RKO (cell line): ENCODE measurements around the gene SMPD3.

ENCODE experiments used
- DNase-seq: peaks from one replicate; pipeline ENCODE4 v3.0.0-alpha.2; 2016; ENCODE audit warnings: low spot score

SMPD3 gene

DNA sequence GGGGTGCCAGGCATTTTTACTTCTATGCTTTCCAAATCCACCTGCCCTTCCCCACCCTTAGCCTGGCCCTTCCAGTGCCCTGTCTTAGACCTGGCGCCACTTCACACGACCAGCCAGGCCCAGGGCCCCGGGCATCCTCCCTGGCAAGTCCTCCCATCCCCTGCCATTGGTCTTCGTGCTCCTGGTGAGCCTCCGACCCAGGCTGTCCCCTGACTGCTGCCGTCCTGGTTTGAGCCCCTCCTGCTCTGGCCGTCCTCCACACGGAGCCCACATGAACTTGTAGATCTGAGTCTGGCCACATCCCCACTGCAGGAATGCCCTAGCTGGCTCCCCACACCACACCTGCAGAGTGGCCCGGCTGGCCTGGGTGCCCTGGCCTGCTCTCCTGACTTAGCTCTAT, 93.5 kb downstream of the SMPD3 start:
- DNase-seq: no peak

DNA sequence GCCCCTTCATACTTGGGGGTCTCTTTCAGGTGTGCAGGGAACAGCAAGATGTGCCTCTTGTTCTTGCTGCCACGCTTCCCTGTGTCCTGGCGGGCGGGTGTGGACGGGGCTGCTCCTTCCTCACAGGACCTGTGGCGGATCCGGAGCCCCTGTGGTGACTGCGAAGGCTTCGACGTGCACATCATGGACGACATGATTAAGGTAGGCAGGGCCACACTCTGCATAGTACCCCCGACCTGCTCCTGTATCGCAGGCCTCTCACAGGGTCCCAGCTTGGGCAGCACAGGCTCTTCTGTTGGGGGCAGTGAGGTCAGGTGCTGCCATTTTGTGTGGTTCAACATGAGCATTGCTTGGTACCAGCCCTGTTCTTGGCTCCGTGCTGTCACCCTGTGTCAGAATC, 94.9 kb downstream of the SMPD3 start:
- DNase-seq: no peak

DNA sequence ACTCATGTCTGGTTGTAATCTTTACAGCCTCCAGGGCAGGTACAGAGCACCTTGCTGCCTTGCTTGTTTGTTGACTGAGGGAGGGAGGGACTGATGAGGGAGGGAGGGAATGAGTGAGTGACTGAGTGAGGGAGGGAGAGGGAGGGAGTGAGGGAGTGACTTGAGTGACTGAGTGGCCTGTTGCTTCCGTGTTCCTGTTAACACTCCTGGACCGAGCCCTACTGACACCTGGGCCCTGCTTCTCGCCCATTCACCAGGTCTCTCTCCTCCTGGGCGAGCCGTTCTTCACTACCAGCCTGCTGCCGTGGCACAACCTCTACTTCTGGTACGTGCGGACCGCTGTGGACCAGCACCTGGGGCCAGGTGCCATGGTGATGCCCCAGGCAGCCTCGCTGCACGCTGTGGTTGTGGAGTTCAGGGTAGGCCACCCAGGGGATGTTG, 96.3 kb downstream of the SMPD3 start:
- no peak for DNase-seq

DNA sequence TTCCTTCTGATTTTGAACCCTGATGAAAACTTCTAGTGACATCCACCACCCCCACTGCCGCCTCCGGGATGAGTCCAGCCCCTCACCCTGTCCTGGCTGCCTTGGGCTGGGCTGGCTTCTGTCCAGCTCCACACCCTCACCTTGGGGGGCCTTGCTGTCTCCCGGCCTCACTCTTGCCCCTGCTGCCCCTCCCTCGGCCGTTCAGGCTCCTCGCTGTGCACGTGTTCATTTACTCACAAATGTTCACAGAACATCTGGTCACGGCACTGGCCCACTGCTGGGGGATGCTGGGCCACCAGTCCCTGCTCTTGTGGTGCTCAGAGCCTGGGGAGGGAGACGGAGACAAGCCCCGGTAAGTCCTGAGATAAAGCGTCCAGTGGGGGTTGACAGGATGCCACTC, 96.8 kb downstream of the SMPD3 start:
- no peak for DNase-seq

DNA sequence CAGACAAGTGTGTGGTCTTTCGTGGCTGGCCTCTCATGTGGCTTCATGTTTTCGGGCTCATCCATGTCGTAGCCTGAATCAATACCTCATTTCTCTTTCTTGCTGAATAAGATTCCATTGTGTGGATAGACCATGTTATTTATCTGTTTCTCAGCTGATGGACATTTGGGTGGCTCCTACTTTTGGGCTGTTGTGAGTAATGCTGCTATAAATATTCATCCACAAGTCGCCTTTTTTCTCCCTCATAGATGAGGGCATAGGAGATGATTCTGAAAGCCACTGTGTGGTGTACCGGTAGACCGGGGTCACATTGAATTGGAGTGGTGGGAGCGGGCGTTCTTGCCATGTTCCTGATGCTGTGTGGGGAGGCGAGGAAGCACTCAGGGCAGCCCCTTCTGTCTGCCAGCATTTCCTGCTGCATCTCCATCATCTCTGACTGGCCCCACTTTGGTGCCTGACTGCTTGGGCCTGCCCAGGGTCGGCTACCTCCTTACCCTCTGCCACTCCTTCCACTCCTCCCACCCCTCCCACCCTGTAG, 97.4 kb downstream of the SMPD3 start:
- no peak for DNase-seq

DNA sequence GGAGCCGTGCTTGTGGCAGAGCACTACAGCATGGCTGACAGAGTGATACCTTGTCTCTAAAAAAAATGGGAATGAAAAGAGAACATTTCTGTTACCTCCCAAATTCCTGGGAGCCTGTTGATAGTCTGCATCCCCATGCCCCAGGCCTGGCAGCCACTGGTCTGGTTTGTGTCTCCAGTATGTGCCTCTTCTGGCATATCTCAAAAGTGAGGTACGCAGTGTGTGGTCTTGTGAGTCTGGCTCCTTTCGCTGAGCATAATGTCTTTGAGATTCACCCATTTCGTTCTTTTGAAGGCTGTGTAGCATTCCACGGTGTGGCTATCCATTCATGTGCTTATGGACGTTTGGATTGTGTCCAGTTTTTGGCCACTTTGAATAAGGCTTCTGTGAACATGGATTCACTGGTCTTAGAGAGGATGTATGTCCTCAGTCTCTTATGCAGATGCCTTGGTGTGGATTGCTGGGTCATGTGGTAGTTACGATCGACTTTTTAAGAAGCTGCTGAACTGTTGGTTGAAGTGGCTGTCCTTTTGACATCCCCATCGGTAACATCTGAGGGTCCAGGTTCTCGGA, 98.4 kb downstream of the SMPD3 start:
- DNase-seq: no peak

DNA sequence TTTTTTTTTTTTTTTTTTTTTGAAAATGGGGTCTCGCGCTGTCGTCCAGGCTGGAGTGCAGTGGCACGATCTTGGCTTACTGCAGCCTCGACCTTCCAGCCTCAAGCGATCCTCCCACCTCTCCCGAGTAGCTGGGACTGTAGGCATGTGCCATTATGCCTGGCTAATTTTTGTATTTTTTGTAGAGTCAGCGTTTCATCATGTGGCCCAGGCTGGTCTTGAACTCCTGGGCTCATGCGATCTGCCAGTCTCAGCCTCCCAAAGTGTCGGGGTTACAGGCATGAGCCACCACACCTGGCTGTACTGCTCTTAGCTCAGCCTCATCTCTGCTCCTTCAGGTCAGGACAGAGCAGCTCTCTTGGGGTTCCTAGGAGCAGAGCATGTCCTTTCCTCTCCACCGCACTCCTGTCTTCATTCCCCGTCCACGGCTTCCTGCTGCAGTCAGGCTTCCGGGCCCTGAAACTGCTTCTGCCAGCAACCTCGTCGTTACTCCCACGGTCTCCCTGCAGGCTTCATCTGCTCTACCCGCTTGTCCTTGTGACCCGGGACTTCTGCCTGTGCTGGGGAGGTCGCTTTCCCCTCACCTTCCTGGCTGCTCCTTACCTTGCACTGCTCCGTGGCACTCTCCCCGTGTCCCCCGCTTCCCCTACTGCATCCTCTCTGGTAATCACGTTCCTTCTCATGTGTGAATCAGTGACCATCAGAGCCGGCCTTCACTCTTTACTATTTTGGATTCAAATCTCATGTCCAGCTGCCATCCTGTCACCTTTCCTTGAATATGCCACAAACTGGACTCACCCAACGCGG, 99.5 kb downstream of the SMPD3 start:
- DNase-seq: no peak

DNA sequence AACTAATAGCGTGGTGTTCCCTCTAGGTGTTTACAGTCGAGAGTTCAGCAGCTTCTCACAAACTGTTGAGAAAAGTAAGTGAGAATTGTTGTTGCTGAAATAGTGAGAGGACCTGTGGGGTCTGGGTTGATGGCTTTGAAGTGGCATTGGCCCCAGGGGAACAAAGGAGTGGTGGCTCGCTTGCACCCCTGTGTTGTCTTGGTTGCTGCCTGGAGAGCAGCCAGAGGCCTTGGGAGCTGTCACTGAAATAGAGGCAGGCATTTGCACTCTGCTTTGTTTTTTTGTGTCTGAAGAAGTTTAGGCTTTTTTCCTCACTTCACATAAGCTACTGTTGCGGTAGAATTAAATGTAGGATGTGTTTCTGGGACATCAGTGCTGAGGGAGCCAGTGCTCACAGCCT, 100.7 kb downstream of the SMPD3 start:
- no peak for DNase-seq

DNA sequence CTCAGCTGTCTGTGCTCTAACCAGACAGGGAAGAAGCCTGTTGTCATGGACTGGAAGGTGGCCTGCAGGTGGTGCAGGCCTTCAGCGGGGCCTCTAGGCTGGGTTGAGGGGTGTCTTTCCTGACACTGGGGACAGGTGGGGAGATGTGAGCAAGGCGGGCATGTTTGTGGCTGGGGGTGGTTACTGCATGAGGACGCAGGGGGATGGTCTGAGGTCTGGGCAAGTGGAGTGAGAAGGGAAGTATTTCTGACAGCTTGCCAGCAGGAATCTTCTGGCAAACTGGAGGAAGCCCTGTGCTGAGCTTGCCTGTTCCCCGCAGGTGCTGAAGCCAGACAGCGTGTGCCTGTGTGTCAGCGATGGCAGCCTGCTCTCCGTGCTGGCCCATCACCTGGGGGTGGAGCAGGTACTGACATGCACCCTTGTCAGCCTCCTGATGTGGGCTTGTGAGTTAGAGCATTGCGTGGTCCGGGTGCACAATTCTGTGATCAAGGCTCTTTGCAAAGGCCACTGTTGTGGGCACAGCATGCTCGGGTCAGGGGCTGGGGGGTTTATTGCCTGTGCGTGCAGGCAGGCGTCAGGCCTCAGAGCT, 101.3 kb downstream of the SMPD3 start:
- DNase-seq: no peak

DNA sequence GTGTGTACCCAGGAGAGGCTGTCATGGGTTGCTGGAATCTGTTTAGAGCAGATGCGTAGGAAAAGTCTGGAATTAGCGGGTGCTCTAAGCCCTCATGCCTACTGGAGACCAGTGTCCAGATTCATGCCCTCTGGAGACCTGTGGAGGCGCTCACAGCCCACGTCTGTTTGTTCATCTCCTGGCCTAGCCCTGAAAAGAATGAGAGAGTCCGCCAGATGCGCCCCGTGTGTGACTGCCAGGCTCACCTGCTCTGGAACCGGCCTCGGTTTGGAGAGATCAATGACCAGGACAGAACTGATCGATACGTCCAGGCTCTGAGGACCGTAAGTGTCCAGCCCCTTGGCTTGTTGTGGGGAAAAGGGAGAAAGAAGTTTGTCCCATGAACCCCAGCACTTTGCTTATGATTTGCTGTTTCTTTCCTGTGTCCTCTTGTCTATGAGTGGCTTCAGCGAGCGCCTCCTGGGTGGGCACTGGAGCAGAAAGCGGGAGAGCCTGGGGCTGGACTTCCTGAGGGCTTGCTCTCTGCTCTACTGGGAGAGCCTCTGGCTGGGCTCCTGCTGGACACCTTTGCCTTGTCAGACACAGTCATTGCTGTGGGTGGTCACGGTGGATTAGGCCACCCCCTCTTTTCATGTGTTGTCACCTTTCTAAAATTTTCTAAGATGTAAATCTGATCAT, 102.2 kb downstream of the SMPD3 start:
- DNase-seq: no peak

DNA sequence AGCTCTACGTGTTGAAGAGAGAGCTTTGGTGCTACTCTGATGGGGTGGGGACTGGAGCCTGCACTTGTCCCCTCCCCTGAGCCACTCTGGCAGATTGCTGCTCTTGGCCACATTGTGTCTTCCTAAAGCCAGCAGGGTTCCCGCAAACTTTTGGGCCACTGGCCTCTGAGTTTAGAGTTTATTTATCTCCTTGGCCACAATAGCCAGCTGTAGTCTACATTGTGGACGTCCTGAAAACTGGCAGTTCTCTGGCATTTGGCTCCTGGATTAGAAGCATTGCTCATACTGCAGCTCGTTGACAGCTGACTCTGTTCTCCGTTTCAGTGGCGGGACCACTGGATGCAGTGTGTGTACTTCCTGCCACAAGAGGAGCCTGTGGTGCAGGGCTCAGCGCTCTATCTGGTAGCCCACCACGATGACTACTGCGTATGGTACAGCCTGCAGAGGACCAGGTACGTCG, 102.9 kb downstream of the SMPD3 start:
- DNase-seq: no peak

DNA sequence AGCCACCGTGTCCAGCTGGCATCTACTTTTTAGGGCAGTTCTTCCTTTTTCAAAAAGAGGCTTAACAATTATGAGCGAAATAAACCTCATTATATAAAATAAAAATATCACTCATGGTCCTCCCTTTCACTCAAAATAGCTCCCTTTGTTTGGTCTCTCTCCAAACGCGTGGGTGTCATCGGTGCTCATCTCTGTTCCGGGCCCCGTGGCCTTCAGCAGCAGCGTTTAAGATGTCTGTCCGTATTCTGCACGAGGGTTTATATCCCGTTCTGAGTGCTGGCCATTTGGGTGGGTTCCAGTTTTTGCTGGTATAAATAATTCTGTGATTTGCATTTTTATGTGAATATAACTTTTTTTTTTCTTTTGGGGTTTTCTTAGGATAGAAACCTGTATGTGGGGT, 104.1 kb downstream of the SMPD3 start:
- no peak for DNase-seq

DNA sequence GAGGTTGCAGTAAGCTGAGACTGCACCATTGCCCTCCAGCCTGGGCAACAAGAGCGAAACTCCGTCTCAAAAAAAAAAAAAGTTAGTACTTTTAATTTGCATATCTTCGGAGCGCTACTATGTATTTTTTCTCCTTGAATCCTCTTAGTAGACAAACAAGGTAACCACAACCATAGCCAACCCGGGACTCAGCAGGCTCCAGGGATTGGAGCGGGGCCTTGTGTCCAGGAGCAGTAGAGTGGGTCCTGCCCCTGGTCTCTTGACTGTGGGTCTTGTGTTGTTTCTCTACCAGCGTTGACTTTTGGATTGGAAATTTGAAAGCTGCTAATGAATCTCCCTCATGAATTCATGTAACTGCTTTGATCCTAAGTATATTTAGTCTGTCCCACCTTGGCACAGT, 105.2 kb downstream of the SMPD3 start:
- DNase-seq: no peak

DNA sequence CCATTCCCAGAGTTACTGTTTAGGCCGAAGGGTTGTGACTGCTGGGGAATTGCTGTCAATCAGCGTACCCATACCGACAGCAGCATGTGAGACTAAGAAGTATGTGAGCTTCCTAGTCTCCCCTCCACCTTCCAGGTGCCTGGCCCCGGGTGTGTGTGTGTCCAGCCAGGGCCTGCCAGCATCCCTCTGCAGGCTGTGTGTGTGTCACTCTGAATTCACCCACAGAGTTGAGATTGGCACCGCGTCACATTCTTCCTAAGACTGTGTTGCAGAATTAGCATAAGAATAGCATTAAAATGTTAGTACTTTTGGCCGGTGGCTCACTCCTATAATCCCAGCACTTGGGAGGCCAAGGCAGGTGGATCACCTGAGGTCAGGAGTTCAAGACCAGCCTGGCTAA, 105.7 kb downstream of the SMPD3 start:
- no peak for DNase-seq

DNA sequence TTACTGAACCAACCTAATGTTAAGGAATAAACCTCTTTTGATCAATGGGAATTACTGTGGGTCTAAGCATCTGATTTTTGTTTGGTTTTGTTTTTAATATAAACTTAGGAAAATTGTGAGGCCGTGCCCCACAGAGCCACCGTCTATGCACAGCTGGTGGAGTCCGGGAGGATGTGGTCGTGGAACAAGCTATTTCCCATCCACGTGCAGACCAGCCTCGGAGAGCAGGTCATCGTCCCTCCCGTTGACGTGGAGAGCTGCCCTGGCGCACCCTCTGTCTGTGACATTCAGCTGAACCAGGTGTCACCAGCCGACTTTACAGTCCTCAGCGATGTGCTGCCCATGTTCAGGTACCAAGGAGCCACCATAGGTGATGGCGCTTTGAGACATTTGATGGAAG, 109.1 kb downstream of the SMPD3 start:
- no peak for DNase-seq

DNA sequence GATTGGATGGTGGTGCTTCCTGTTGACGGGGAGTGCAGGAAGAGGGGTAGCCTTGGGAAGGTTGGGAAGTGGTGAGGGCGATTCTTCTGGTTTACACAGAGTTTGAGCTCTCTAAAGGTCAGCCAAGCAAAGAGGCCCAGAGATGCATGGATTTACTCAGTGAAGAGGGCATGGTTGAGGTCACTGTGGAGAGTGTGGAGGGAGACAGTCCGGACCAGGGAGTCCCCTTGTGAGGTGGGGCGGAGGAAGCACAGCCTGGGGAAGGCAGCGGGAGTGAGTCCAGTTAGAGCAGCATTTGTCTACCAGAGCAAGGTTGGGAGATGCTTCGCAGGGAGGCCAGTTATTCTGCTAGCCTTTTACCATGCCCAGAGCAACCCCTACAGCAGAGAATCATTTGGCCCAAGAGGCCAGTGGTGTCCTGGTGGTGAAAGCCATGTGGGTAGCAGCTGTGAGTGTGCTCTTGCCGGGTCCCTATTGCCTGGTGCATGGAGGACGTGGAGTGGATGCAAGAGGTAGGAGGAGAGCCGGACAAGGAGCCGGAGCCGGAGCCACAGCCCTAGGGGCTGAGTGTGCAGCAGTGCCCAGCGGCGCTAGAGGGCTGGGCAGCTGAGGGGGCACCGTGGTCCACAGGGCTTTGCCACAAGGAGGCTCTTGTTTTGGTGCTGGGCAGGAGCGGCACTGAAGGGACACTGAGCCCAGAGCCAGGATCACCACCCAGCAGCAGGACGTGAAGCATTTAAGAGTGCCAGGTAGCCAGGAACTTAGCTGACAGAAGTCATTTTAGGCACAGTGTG, 109.8 kb downstream of the SMPD3 start:
- no peak for DNase-seq

DNA sequence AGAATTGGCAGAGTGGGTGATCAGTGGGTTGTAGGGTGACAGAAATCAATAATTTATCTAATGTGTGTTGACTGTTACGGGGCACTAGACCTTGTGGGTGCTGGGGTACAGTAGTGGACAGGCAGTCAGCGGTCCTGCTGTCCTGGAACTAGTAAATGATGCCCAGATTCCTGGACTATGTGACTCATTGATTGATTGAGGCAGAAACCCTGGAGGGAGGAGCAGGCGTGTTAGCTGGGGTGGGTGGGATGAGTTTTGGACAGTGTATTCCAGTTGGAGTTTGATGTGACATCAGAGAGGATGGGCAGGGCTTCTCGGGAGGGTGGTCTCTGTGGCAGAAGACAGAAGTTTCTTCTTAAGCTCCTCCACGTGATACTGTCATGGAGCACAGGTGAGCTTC, 113.1 kb downstream of the SMPD3 start:
- no peak for DNase-seq

DNA sequence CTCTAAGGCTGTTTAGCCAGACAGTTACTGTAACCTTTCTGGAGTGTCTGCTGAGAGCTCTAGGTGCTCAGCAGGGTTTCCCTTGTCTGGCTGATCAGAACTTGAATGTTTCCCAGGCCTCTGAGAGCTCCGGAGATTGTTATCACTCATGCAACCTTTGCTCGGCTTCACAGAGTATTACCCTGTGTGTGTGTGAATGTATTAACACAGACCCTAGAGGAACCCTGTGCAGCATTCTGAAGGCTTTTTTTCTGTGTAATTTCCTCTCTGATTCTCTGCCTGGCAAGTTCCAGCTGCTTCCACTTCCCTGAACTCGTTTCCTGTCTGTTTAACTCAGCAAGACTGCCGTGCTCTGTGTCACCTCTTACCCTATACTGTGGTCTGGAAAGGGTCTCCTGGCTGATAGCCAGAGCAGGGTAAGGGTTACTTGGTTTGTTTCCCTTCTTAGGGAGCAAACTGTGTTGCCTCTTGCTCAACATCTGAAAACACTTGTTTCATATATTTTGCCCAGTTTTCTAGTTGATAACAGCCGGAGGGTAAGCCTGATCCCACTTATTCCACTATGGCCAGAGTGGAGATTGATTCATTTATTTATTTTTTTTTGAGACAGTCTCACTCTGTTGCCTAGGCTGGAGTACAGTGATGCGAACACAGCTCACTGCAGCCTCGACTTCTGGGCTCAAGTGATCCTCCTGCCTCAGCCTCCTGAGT, 115.7 kb downstream of the SMPD3 start:
- no peak for DNase-seq

DNA sequence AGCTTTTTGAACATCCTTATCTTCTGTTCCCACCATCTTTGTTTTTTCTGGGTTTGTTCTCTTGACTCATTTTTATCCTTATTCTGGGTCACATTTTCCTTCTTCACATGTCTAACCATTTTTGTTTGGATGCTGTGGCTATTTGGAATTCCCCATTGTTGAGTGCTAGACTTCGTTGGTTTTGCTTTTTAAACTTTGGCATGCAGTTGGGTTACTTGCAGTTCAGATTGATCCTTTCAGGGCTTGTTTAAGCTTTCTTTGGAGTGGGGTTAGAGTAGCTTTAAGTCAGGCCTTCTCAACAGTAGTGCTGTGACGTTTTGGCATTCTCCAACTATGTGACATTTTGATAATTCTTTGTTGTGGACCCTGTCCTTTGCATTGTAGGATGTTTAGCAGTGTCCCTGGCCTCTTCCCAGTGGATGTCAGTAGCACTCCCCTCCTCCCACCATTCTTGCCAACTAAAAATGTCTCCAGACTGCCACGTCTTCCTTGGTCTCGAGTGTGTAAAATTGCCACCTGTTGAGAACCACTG, 116.4 kb downstream of the SMPD3 start:
- no peak for DNase-seq

DNA sequence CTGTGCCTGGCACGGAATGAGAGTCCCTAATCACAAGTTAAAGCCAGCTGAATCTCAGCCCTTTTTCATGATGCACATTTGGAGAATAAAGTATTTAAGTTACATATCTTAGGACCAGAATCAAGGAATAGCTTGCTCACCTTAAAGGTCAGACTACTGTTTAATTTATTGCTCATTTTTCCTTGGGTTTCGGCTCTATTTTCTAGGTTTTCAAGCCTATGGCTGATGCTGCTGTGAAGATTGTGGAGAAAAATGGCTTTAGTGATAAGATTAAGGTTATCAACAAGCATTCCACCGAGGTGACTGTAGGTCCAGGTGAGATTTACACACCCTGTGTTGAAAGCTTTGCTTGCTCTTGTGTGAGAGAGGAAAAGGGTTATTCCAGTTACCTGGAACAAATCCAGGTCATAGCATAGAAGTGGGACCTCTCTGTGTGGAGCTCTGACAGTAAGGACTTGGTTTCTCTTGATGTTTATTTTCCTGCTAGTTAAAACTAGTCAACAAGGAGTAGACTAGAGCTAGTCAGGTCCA, 119.4 kb downstream of the SMPD3 start:
- no peak for DNase-seq
